NCI-H2196 (cell line): ENCODE results near the gene ST6GALNAC5.

Experiments
- DNase-seq: peaks from one replicate; lab custom pipeline; 2025; ENCODE audit not compliant: unreplicated experiment; lab: John Stamatoyannopoulos, UW

ST6GALNAC5 gene

DNA sequence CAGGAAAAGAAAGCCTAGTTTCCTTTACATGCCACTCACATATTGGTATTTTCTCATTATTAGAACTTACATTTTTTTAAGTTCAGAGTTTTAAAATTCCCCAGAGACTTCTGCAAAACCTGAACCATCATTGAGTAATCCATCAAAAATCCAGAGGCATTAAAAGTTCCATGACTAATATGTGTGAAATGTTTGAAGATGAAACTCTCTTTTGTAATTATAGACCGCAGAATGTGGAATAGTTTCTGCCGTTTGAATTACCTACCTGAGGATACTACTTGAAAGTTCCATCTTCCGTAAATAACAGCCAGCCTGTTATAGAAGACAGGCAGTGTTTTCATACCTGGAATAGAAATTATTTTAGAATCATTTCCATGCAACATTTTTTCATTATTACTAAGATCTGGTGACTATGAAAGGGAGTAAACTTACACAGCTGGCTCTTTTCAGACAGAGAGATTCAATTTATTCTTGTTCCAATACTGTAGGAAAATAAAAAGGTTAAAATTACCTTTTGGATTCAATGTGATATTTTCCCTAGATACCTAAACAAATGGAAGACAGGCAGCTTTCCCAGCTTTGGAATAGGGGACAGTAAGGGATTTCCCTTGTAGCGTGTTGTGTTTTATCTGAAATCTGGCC is 131.4 kb downstream of the ST6GALNAC5 start:
- DNase-seq, result no peak

DNA sequence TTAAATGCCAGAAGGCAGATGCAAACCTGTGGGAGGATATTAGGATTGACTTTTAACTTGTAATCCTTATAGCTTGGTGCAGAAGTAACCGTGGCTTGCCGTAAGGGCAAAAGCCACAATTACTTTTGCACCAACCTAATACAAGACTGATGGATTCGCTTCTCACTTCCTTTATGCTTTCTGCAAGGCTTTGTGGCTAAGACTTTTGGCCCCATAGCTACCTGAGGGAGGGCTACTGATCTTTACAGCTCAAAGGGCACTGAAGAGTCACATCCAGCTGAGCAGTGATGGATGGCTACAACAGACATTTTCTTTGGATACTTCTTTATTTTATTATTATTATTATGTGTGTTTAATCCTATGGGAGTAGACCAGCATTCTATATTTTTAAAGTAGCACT is 140.4 kb downstream of the ST6GALNAC5 start:
- no peak for DNase-seq

DNA sequence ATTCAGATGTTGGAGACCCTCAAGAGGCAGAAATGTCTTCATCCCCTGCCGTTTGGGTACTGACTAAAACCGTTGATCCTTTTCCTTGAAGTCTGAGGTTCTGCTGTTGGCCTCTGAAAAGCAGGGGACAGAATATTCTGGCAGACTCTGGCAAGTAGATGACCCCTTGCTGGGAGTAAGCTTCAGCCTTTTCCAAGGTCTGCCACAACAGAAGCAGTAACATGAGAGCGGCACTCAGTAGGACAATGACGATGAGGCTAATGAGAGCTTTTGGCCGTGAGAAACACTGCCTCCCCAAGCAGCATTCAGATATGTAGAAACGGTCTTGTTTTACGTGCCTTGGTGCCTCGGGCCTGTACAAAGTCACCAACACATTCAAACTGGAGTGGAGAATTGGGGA is 143.7 kb downstream of the ST6GALNAC5 start:
- no peak for DNase-seq

DNA sequence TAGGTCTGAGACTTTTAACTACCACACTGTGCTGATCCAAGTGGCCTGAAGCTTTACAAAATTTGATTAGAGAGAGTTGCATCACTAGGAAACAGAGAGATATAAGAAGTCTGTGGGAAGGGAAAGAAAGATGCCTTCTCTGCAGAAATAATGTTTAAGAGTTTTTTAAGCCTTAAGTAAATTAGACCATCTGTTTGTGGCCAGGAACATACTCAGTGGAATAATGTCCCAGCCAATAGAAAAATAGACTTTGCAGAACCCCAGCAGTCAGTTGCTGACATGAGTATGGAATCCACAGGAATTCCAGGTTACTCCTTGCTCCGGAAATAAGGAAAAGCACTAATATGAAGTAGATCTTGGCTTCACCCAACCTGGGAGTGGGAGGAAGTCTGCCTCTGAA is 144.8 kb downstream of the ST6GALNAC5 start:
- no peak for DNase-seq

DNA sequence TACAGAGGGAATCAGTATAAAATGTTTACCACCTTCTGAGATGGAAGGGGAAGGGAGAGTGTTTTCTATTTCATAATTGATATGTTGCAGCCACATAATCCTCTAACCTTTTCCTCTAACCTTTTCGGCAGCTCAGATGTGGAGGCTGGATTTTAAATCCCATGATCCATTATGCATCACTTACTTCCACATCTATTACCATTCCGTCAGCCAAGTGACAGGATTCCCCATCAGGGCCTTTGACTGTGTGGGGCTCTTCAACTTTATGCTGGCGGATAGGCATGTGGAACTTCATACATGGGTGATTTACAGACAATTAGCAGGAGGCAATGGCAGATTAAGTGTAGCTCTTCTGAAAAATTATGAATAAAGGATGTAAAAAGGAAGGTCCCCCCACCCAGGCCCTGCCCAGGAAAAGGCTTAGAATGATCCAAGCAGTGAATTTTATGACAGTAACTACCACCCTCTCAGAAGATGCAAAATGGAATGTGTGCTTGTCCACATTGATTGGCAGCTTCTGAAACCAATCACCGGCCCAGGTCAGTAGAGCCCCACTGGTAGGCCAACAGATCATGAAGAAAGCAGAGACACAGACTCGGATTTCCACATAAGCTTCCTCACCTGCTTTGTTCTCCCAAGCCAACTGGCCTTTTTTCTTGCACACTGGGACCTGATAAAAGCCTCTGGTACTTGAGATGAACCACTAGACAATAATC is 147.0 kb downstream of the ST6GALNAC5 start:
- no peak for DNase-seq

DNA sequence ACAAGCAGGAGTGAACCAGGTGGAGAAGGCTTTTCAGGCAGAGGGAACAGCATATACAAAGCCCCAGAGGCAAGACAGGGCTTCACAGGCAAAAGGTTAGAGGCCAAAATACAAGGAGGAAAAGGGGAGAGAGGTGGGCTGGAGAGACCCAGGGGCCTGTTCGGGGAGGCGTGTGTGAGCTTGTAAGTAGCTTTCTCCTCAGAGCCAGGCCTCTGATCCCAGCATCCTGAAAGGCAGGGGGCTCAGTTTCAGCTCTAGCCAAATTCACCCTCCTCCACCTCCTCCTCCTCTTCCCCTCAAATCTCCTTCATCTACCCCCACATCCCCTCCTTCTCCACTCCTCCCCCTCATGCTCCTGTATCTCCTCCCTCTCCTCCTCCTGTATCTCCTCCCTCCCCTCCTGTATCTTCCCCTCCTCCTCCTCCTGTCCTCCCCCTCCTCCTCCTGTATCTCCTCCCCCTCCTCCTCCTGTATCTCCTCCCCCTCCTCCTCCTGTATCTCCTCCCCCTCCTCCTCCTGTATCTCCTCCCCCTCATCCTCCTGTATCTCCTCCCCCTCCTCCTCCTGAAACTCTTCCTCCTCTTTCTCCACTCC is 148.6 kb downstream of the ST6GALNAC5 start:
- no peak for DNase-seq

DNA sequence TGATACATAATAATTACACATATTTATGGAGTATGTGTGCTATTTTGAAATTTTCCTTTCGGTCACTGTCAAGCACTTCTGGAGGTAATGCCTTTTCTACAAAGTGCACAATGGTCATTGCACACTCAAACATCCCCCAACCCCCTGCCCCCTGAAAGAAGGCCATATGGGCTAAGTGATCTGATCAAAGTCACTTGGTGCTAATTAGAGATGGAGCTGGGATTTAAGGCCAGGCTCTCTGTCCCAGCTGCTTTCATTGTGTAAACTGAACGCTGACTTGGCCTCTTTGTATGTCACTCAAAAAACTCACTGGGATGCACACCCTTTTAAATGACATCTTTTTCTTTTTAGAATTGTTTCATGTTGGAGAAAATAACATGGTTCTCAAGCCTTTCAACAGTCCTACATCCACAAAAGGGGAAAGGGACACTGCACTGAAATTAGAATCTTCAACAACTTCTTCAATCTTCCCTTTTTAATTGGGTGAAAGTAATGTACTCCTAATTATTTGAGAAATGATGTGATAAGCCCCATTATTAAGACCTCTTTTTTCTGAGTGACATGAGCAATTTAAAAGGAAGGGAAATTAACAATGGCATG is 149.2 kb downstream of the ST6GALNAC5 start:
- no peak for DNase-seq

DNA sequence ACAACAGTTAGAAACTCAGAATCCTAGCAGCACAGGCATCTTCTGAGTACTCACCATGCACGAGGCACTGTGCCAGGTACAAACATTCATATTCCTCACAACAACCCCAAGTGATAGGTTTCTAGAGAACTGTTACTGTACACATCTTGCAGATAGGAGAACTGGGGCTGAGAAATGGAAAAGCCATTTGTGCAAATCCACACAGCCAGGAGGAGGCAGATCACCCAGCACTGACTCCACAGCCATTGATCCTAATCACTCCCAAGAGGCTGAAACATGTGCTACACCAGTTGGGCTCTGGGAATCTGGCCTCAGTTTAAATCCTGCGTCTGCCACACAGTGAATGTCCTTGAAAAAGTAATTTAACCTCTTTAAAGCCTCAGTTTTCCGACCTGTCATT is 151.0 kb downstream of the ST6GALNAC5 start:
- no peak for DNase-seq

DNA sequence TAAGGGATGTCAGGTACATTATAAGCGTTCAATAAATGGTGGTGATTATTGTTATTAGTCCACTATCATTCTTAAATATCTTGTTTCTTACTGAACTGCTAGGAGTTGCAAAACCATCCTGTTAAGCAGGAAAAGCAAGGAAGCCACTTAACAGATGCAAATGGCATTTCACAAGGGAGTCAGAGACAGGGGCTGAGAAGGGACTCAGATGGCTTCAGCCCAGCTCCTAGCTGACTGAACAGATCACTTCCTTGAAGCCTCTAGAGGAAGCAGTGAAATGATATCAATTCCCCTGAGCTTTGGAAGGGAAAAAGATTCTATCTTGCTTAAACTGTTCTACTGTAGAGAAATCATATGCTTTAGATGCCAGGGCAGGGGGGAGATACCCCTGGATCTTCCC is 151.5 kb downstream of the ST6GALNAC5 start:
- DNase-seq, result no peak

DNA sequence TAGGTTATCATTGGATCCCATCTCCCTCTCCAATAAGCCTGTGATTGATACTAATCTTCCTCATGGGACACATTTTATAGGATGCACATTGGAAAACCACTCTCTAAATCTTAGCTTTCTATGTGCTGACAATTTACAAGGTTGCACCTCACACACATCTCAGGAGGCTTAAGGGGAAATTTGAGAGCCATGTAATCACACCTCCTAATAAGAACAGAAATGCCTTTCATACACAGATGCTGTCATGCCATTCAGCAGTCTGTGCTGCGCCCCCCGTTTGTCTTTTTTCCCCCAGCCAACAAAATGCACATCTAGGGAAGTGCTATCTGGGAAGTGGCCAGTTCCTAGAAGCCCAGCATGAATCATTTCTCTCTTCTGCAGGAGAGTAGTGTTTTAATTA is 154.5 kb downstream of the ST6GALNAC5 start:
- no peak for DNase-seq

DNA sequence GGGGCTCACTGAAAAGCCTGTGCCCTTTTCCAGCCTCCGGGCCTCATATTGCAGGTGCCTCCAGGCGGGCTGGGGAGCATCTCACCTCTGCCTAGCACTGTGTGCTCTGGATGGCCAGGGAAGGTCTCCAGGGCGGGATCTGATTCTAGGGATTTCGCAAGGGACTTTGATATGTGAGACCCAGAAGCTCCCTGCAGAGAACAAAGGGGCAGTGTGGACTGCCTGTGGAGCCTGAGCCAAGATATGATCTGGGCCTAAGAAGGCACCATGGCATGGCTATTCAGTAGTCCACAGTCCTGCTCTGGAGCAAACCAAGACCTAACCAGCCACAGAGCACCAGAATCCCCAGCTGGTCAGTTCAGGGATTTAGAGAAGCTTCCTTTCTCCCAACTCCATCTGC is 157.2 kb downstream of the ST6GALNAC5 start:
- no peak for DNase-seq

DNA sequence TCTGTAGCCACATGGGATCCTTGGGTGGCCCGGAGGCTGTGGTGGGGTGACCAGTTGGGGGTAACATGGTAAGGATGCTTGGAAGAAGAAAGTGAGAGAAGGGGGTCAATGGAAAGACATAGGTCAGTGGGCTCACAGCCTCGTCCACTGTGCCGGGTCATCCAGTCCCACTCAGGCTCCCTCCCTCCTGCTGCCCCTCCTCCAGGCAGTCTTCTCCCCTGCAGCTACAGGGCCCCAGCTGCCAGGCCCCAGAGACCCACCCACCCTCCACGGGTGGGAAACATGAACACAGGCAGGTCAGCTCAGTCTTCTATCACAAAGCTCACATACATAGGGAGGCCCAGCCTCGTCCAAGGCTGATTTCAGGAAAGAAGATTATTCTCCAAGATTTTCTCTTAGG is 158.3 kb downstream of the ST6GALNAC5 start:
- no peak for DNase-seq

DNA sequence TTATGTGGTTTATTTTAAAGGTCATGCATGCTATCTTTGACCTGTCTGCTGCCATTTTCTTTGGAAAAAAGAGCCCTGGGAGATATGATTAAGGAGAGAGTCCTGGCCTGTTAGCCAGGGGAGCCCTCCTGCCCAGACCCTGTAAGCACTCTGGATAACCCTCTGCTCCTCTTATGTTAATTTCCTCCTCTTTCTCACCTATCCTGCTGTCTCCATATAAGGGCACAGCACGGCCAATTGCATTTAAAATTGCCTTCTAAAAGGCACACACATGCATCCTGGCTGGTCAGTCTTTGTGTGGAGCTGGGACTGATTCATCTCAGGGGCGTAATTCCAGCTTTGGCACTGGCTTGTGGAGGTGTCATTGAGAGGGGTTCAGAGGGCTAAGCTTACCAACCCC is 158.9 kb downstream of the ST6GALNAC5 start:
- DNase-seq, result no peak

DNA sequence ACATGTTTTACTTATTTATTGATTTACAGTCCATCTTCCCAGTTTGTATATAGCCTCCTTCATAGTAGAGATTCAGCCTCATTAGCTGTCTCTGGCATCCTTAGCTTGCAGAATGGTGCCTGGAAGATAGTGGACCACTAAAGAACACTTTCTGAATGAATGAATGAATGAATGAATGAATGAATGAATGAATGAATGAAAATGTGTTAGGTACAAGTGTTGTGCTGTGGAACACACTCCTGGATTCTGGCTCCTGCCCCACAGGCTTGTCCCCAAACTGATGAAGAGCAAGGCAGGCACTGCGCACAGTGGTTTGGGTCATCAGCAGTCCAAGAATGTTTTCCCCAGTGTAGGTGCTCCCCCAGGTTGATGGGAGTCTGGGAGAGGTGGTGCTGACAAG is 159.4 kb downstream of the ST6GALNAC5 start:
- no peak for DNase-seq

DNA sequence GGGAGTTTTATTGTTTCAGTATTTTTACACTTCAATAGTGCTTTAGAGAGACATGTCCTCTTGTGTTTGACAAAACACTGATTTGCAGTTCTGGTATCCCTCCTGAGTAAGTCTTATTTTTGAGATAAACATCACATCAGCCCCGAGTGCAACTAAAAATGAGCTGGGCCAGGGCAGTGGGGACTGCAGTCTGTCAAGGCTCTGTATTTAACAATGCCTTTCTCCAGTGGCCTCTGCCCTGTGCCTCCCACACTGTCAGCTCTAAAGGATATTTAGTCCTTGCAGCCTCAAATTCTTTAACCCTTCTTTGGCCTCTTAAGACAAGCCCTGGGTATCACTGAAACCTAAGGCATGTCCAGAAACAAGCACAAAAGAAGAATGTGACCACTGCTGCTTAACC is 160.6 kb downstream of the ST6GALNAC5 start:
- no peak for DNase-seq

DNA sequence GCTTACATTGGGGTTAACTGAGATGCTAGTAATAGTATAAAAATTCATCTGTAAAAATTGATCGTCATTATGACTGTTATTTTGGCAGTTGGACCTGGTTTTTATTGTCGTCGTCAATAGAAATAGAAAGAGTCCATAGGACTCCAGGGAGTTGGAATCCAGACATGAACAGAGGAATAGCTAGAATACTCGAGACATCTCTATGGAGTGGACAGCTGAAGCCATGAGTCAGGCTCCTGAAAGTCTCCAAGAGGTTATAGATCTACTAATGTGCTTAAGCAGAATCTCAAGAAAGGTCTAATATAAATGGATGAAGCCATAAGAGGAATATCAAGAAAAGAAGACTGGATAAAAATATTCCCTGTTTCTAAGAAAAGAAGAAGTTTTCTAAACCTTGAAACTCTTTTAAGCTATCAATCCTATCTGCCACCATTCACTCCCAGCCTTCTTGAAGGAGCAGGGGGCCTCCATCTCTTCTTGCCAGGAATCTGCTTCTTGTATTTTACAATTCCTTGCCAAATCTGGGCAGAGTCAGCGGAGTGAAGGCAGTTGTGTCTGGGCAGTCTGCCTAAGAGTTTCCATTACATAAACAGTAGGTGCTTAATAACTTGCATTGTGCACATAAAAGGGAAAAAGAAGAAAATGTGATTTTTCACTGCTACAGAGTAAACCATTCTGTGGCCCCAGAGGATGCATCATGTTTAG is 163.3 kb downstream of the ST6GALNAC5 start:
- DNase-seq, result no peak

DNA sequence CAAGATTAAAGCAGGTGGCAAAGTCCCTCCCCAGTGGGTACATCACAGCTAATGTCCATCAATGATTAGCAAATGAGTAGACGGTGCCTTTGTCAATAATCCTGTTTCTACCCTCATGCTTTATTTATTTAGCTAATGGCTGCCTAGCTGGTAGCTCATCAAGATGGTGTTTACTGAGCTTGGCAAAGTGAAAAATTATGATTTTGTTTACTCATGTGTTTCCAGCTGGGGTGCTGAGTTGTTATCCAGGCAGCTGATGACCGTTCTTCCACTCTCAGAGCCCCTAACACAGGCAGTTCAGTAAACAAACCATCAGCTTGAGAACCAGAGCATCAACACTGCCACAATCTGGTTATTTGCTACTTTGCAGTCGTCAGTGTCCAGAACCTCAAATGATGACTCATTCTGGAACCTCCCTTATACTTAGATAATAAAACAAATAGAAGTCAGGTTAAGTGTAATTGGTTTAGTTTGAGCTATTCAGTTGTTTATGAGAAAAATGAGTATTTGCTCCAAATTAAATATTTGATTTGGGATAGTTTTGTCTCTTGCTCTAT is 163.9 kb downstream of the ST6GALNAC5 start:
- DNase-seq, result no peak

DNA sequence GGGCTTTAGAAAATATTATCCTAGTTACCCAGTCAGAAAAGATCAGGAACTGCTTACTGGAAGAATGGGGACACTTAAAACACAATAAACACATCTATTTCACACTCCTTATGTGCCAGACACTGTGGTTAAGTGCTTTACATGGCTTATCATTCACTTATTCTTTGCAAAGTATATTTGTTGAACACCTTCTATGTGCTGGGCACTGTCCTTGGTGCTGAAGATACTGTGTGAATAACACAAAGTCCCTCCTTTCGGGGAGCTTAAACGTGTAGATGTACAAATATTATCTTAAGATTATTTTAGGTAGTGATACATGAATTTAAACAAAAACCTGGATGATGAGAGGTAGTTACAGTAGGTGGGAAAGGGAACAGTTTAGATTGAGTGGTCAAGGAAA is 169.3 kb downstream of the ST6GALNAC5 start:
- no peak for DNase-seq

DNA sequence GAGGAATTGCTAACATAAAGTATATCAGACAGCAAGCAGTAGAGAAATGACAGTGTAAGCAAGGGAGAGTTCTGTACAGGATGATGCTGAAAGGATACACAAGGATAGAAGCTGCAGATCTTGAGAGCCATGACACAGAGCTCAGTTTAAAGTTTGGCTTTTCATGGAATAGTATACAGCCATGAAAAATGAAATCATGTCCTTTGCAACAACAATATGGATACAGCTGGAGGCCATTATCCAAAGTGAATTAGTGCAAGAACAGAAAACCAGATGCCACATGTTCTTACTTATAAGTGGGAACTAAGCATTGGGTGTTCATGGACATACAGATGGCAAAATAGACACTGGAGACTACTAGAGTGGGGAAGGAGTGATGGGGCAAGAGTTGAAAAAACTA is 169.8 kb downstream of the ST6GALNAC5 start:
- no peak for DNase-seq

DNA sequence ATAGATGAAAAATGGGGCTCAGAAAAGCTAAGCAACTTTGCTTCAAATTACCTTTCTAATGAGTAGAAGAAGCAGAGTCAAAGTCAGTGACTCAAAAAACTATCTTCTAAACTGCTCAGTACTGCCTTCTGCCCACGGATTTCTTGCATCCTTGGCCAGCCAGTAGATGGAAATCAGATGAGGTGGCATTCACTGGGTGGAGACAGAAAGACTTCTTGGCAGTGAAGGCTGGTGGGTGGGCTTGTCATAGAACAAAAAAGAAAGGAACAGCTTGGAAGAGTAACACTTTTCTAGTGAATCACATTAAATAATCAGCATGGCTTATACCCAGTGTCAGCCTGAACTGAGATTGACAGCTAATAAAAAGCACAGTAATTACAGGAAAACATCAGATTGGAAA is 170.7 kb downstream of the ST6GALNAC5 start:
- no peak for DNase-seq

DNA sequence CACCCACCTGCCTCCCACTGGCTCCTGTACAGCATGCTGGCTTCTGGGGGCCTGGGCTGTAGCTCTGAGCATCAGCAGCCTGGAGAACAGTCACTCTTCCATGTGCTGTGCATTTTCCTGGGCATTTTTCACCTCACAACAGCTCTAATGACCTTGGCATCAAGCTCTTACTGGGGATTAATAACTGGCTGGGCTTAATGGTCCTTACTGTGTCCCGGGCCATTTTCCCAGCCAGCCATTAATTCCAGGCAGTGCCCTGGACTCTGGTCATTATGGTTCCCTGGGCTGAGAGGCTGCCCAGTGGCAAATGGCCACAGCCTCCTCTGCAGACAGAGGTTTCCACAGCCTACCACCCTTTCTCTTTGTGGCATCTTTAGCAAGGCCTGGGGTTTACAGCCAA is 171.8 kb downstream of the ST6GALNAC5 start:
- no peak for DNase-seq
